Stimulated activated CD4-positive, alpha-beta T cell treated with anti-CD3 and anti-CD28 coated beads, Interleukin-1b, Interleukin-23, amount 100 ng/mL, for 48 hours (primary cell): ENCODE measurements around the gene SLC37A3.

Experiments
- DNase-seq: peaks from one replicate; pipeline ENCODE4 v3.0.0-alpha.2; 2020

The SLC37A3 gene

GRCh38 chr7:140398821-140399220 lies 491 bp upstream of the SLC37A3 start:
- DNase-seq, result no peak

- DNase-seq, result no peak
Measured at GRCh38 chr7:140393756-140394306, 4.5 kb downstream of the SLC37A3 start.

GRCh38 chr7:140391634-140392033 lies 6.7 kb downstream of the SLC37A3 start:
- DNase-seq, result no peak

GRCh38 chr7:140390466-140391190 lies 7.7 kb downstream of the SLC37A3 start:
- peak; percentile 28 for DNase-seq

GRCh38 chr7:140390034-140390433 lies 8.3 kb downstream of the SLC37A3 start:
- DNase-seq, result no peak

GRCh38 chr7:140389445-140389844 lies 8.9 kb downstream of the SLC37A3 start:
- DNase-seq, result no peak

- DNase-seq, result no peak
Measured at GRCh38 chr7:140384894-140385545, 13.3 kb downstream of the SLC37A3 start.

- DNase-seq, result no peak
Measured at GRCh38 chr7:140383954-140384713, 14.2 kb downstream of the SLC37A3 start.

- peak; percentile 44 for DNase-seq
Measured at GRCh38 chr7:140375892-140376730, 22.2 kb downstream of the SLC37A3 start.

GRCh38 chr7:140375323-140375722 lies 23.0 kb downstream of the SLC37A3 start:
- DNase-seq, result no peak

GRCh38 chr7:140369294-140369693 lies 29.0 kb downstream of the SLC37A3 start:
- DNase-seq, result no peak

- DNase-seq, result no peak
Measured at GRCh38 chr7:140367528-140367927, 30.8 kb downstream of the SLC37A3 start.

GRCh38 chr7:140364819-140365218 lies 33.5 kb downstream of the SLC37A3 start:
- DNase-seq, result no peak

- DNase-seq, result no peak
Measured at GRCh38 chr7:140360697-140361229, 37.6 kb downstream of the SLC37A3 start.

- no peak for DNase-seq
Measured at GRCh38 chr7:140358412-140359051, 39.8 kb downstream of the SLC37A3 start.

GRCh38 chr7:140358024-140358411 lies 40.3 kb downstream of the SLC37A3 start:
- no peak for DNase-seq

GRCh38 chr7:140350056-140350455 lies 48.3 kb downstream of the SLC37A3 start:
- DNase-seq, result no peak

GRCh38 chr7:140349144-140349771 lies 49.1 kb downstream of the SLC37A3 start:
- no peak for DNase-seq

GRCh38 chr7:140348161-140348849 lies 50.0 kb downstream of the SLC37A3 start:
- DNase-seq, result no peak

GRCh38 chr7:140347218-140347617 lies 51.1 kb downstream of the SLC37A3 start:
- no peak for DNase-seq

- no peak for DNase-seq
Measured at GRCh38 chr7:140345426-140345825, 52.9 kb downstream of the SLC37A3 start.
